Epidermal melanocyte (primary cell): ENCODE measurements around the gene HNRNPLL.
A peak's percentile ranks its signal among the peaks of the same experiment; 100 is the strongest.

ENCODE experiments used
- DNase-seq: peaks from one replicate; pipeline ENCODE4 v3.0.0; 2011; ENCODE audit warnings: low spot score; ENCODE audit not compliant: insufficient read length

The HNRNPLL gene

DNA sequence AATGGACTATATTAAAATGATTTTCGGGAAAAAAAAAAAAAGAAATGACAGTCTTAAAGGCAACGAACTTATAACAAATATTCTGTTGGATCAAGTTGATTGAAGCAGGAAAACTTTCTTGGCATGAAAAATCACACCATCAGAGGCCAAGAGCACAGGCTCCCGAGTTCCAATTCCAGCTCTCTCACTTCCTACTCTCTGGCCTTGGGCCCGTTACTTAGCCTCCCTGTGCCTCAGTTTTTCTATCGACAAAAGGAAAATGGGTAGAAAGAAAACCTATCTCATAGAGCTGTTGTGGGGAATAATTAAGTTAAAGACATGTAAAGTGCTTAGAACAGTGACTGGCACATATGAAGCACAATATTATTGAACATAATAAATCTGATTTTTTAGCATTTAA is 74.2 kb downstream of the HNRNPLL start:
- DNase-seq, result no peak

DNA sequence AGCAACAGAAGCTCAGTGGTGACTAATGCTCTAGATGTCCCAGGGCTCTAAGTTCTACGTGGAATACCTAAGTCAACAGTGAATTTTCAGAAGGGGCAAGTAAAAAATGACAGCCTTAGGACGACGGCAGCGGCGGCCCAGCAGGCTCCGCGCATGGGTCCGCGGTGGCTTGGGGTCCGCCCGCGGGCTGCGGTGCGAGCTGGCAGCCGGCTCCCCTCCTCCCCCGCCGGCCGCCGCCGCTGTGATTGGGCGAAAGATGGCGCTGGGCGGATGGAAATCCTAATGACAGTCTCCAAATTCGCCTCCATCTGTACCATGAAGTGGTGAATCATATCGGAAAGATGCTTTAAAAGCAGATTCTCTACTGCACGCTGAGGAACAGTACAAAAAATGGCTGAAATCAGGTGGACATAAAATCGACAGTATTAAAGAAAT is 74.7 kb downstream of the HNRNPLL start:
- DNase-seq, result no peak

DNA sequence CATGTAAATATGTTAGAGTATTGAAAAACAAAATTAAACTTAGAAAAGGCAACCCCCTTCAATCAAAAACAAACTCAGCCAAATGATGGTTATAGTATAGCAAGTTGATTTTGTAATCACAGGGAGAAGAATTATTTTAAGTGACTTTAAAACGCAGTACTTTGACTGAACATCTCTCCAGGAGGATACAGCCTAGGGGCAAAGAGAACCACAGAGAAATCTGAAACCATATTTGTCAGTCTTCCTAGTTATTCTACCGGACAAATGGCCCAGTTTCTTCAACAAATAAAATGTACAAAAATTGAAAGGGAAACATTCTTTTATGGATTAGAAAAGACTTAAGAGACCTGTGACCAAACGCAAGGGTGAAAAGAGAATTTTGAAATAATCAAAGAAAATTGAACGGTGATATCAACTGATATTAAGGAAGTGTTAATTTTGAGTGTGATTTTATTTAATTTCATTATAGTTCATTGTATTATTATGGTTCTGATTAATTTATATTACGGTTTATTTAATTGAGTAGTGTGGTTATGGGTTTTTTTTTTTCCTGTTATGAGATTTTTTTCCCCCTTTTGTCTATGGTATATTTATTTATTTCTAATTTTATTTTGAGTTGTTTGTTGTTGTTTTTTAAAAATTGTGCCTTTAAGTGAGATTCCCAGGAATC is 75.3 kb downstream of the HNRNPLL start:
- no peak for DNase-seq

DNA sequence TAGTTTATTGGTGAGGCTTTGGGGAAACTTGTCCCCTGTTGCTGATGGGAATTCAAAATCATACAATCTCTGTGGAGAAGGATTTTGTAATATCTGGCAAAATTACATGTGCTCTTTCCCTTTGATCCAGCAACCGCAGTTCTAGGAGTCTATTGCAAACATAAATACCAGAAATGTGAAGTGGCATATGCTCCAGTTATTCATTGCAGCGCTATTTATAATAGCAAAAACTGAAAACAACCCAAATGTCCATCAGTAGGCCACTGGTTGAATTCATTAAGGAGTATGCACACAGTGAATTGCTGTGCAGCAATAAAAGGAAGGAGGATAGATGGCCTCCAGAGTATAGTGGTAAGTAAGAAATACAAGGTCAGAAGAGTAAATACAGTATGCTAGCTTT is 76.5 kb downstream of the HNRNPLL start:
- DNase-seq, result no peak

DNA sequence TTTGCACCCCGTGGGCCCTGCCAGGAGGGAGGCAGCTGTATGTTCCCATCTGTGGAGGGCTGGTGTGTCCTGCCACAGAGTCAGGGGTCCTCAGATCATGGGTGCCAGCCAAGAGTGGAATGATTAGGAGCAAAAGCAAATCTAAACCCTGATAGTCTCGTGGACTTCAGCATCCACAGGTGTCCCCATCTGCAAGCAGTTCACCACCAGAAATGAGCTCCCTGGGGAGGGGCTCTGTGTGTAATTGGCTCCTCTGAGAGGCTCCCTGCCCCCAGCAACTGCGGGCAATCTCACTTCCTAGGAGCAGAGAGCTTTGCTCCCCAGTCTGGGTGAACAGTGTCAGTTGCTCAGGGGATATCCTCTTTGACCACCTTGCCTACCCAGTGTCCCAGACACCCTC is 78.1 kb downstream of the HNRNPLL start:
- no peak for DNase-seq

DNA sequence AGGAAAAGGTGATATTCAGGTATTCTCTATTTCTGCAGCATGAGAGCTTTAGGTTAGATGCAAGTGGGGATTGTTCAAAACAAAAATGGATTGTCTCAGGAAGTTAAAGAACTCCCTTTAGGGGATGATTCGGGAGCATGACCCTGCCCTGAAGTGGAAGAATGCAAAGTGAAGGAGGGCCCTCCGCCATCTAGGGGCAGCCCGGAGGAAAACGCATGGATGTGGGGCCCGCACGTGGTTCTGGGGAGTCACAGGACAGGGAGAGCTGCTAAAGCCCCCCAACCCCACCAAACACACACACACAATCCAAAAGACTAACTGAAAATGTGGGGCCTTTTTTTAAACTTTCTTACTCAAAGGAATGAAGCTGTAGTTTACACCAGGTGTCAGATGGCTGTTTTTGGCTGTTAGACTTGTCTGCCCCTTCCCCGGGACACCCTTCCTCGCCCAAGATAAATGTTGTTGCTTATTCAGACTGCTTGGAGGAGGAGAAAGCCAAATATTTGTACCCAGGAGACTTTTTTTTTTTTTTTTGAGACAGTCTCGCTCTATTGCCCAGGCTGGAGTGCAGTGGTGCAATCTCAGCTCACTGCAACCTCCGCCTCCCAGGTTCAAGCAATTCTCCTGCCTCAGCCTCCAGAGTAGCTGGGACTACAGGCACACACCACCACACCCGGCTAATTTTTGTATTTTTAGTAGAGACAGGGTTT is 78.8 kb downstream of the HNRNPLL start:
- DNase-seq, result no peak

DNA sequence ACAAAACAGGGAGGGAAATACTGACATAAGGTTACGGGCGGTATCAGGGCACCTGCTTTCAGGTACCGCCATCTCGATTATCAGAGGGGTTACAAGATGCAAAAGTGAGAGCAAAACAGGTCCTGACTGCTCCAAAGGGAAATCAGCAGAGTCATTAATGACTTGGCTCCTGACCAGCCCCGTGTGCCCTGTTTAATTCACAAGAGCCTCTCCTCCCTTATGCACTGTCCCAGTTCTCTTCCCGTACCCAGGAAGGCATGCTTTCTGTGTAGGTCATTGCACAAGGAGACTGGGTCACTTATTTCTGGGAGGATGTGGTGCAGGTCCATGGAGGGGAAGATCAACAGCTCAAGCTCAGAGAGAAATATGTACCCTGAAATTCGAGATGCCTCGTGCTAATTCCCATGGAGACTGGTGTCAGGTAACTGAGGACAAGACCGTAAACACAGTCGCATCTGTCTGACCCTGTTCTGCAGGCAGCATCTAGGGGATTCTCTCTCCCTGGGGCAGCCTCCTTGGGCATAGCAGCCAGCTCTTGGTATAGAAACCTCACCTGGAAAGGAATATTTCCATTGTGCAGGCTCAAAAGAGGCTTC is 79.9 kb downstream of the HNRNPLL start:
- no peak for DNase-seq

DNA sequence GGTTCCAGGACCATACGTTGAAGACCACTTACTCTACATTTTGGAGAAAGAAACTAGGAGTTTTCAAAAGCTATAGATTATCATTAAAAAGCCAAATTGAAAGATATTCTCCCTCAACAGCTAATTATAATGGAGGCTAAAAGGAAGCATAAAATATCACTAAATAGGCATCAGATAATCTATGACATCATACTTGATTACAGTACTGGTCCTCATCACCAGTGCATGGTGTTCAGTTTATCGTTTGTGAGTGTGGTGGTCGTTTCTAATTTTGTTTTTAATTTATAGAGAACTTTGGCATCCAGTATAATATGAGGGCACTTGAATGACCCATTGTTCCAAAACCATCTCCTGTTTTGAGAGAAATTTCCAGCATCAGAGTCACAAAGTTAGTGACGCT is 80.9 kb downstream of the HNRNPLL start:
- no peak for DNase-seq

DNA sequence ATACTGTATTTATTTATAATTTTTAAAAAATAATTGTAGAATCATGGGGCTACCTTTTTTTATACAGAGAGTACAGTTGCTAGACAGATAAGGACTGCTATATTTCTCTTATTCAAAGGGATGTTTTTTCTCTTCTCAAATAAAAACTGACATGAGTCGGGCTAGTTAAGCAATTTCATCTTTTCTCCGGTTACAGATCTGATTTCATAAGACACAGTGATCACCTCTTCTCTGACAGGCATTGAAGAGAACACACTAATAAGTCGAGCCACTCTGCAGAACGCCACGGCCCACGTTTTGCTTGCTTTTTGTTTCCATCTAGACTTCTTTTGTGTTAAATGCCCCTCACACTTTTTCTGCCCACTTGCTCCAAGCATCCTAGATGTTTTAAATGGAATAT is 85.4 kb downstream of the HNRNPLL start:
- DNase-seq, result no peak

DNA sequence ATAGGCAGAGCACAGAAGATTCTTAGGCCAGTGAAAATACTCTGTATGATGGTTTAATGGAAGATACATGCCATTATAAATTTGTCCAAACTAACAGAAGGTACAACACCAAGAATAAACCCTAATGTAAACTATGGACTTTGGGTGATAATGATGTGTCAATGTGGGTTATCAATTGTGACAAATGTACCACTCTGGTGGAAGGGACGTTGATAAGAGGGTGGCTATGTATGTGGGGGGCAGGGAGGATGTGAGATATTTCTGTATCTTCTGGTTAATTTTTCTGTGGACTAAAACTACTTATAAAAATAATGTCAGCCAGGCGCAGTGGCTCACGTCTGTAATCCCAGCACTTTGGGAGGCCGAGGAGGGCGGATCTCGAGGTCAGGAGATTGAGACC is 86.2 kb downstream of the HNRNPLL start:
- DNase-seq, result no peak

DNA sequence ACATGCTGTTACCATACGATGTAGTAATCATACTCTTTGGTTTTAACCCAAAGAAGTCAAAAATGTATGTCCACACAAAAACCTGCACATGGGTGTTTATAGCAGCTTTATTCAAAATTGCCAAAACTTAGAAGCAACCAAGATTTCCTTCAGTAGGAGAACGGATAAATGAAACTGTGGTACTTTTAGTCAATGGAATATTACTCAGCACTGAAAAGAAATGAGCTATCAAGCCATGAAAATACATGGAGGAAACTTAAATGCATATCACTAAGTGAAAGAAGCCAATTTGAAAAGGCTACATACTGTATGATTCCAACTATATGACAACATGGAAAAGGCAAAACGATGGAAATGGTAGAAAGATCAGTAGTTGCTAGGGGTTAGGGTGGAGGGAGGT is 86.6 kb downstream of the HNRNPLL start:
- no peak for DNase-seq

DNA sequence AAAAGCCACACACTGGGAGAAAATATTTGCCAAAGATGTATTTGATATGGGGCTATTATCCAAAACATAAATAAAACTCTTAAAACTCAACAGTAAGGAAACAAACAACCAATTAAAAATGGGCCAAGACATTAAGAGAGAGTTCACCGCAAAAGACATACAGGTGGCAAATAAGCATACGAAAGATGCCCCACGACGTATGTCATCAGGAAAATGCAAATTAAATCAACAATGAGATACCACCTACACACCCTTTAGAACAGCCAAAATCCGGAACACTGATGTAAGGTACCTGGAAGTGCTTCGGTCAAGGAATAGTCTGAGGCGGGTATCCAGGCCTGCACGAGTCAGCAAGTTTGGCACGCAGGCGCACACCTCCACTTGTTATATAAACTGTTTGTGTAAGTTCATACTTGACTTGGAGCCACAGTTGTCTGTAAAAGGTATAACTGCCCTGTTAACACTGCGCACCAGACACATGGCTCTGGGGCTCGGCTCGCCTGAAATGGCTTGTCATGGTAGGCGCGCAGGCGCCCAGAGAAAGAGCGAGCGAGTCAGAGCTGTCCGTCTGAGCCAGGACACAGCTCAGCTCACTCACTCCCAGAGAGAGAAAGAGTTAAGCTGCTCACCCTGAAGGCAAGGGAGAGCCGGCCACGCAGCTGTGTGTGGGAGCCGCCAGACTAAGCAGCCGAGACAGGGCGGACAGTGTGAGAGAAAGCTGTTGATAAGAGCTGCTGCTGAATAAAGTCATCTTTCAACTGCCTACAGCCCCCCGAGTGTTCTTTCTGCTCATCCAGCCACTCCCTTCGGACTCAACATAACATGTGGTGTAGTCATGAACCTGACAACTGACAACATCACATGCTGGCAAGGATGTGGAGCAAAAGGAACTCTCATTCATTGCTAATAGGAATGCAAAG is 87.3 kb downstream of the HNRNPLL start:
- DNase-seq, result peak; percentile 51

DNA sequence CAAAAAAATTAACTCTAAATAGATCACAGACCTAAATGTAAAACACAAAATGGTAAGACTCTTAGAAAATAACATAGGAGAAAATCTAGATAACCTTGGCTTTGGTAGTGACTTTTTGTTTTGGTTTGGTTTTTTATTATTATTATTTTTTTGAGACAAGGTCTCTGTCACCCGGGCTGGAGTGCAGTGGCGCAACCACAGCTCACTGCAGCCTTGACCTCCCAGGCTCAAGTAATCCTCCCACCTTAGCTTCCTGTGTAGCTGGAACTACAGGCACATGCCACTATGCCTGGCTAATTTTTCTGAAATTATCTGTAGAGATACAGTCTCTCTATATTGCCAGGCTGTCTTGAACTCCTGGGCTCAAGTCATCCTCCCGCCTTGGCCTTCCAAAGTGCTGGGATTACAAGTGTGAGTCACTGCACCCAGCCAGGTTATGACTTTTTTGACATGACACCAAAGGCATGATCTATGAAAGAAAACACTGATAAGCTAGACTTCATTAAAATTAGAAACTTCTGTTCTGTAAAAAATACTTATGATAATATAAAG is 88.0 kb downstream of the HNRNPLL start:
- DNase-seq, result no peak

DNA sequence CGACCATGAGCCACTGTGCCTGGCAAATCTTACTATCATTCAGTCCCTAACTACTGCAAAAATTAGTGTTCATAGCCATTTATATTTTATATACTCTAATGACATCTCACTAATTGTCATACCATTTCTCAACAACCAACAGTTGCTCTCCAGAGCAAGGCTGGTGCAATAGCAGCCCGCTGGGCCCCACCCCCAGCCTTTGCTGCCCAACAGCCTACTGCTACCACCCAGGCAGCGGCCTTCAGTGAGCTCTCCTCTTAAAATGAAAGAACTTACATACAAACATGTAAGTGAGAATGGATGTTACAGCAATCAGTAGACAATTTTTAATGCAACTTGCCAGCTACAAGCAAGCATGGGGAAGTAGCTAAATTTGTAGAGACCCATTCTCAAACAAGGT is 90.5 kb downstream of the HNRNPLL start:
- no peak for DNase-seq
